Fibroblast of skin of left quadriceps (primary cell): ENCODE data around the gene GDPD5.

Experiments used
- DNase-seq, 2 experiments: peaks; one replicate each; pipeline ENCODE4 v3.0.0-alpha.2; 2013; ENCODE audit warnings: low read depth in 2 of 2

GDPD5 gene

DNA sequence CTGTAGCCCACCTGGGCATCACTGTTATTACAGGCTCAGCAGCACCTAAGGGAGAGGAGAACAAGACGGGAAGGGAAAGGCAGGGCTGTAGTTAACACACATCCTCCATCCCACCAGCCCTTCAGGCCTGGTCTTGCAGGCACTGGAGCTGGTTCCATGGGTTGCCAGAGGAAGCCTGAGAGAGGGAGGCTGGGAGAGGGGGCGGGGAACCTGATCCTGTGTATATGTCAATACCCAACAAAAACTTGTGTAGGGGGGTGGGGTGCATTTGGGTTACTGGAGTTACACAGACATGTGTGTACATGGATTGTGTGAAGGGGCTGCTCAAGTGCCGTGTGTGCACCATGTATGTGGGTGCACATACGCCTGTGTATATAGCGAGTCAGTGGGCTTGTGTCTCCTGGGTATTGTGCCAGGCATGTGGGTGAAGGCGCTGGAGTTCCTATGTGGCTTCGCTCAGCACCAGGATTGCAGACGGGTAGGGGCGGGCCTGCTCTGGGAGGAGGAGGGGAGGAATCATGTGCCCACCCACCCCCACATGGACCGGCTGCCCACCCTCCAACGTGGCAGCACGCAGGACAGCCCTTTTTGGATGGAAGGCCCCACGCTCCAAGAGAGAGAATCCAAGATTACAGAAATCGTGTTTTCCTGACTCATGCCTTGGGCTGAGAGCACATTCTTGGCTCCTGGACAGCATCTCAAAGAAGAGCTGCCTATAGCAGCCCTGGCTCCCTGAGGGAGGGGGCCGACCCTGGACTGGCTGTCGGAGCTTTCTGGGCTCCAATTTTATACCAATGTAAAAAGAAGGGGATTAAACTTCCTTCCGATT lies 32.1 kb upstream of the GDPD5 start:
- peak; percentile 94 for DNase-seq

DNA sequence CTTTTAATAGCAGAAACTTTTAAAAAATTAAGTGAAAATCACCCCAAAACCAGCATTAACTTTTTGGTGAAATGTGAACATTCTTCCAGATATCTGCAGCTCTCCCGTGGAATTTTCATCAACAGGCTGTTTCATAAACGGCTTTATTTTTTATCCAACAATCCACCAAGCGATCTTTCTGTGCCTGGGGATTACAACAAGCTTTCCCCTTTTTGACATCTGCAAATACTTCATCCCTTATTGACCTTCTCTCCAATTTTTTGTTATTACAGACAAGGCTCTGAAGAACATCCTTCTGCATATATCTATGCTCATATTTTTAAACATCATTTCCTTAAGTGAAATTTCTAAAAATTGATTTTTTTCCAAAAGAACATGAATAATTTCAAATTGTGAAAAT lies 30.5 kb upstream of the GDPD5 start:
- DNase-seq = no peak

DNA sequence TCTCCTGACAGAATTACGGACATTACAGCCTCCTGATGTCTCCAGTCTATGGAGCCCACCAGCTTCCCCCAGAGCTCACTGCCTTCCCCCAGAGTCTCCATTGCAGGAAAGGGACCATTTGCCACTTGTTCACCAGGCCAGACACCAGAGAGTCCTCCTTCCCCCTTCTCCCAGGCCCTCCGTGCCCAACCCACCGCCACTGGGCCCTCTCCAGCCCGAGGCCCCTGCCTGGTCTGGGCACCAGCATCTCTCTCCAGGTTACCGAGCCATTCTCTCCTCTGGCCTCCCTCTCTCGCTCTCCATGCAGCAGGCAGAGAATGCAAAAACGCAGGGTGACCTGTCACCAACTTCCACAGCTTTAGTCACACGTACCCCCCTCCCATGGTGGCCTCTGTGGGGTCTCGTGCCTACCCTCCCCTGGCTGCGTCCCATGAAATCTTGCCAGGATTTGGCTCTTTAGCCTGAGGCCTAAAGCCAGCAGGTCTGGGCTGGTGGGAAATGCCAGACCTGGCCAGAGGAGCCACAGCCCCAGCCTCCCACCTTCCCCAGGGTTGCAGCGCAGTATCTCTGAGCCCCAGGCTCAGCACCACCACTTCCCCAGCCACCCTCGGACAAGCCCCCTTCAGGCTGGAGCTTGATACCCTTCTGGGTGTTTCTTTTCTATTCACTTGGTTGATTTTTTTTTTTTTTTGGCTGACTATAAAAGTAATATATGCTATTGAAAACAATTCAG lies 29.5 kb upstream of the GDPD5 start:
- DNase-seq = no peak

DNA sequence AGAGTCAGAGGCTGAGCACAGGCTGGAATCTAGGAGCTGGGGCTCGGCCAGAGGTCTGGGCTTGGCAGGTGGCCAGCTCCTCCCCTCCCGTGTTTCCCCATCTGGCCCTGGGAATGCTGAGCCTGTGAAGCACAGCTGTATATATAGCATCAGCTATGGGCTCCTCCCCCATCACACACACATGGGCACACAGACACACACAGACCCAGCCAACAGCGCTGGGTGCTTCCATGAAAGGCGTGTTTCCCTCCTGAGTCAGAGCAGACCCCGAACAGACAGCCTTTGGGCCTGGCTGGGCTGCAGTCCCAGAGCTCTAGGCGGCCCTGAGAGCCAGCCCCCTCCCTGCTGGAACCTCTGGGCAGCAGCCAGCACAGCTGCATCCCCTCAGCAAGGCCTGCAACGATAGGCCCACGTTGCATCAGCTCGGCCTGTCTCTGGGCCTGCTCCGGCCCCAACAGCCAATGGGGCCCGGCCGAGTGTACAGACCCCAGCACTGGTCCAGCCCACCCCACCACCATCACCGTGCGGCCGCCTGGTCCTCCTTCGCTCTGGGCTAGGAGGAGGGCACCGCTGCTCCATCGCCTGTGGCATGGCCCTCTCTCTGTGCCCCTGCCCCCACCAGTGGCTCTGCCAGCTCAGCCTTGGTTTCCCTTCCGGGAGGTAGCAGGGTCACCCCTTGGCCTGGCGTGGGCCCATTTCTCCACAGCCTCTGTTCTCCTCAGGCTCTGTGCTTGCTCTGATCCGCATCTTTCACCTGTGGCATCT lies 28.7 kb upstream of the GDPD5 start:
- peak; percentile 100 for DNase-seq

DNA sequence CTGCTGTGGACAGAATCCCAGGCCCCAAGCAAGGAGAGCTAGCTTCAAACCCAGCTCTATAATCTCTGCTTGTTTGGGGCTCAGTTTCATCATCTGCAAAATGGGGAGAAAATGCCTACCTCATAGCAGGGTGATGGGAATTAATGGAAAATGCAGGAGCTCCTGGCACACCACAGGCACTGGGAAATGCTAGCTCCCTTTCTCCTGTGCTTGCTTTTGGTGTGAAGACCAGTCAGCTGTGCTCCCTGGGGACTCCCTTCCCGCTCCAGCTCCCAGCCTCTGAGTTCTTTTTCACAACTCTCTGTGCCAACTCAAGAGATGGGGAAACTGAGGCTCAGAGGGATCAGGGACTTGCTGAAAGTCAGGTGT lies 28.1 kb upstream of the GDPD5 start:
- no peak for DNase-seq

DNA sequence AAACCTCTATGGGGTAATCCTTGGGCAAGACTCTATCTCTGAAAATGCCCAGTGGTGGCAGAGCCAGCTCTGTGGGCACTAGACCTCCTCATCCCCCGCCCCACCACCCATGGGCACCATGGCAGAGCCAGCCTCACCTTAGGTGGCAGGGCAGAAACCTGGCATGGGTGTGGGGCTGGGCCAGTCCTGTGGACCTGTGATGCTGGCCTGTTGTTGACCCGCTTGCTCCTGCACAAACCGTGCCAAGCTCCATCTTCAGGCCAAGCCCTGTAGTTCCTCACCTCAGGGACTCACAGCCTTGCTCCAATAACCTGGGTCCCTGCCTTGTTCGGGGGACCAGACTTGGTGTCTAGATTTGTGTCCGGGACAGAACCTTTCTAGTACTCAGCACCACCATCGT lies 27.4 kb upstream of the GDPD5 start:
- no peak for DNase-seq

DNA sequence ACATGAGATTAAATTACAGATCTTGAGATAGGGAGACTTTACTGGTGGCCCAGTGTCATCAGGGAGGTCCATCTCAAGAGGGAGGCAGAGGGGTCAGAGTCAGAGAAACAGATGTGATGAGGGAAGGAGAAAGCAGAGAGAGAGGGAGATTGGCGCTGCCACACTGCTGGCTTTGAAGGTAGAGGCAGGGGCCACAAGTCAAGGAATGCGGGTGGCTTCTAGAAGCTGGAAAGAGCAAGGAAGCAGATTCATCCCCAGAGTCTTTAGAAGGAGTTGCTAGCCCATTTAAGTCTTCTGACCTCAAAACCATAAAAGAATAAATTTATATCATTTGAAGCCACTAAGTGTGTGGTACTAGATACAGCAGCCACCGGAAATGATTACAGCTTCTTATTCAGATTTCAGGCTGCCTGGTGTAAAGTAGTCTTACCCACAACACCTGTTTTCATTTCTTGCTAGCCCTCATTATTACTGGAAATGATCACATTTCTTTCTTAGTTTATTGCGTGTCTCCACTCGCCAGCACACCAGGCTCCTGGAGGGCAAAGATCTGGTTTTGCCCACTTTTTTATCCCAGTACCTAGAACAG lies 23.7 kb upstream of the GDPD5 start:
- DNase-seq = no peak

DNA sequence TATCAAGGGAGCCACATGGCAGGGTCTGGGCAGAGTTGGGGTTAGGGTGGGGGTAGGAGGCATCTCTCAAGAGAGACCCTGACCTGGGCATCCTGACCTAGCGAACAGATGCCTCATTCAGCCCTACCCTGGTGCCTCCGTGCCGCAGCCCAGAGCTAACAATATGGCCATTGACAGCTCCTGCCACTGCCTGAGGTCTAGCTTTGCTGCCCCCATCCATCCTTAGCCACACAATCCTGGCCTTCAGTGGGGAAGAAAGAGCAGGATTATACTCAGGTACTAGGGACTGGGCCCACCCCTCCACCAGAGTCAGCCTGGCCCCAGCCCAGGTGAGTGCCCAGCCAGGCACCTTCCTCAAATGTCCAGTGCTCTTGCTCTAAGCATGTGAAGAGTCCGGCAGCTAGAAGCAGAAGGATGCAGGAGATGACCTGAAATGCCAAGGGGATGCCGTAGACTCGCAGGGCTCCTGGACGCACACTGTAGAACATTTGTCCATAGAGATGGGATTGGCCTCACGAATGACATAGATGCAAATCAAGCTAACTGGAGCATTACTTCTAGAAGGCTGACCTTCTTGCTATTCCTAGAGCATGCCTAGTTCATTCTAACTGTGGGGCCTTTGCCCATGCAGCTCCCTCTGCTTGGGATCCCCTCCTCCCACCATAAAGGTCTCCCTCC lies 23.0 kb upstream of the GDPD5 start:
- no peak for DNase-seq

DNA sequence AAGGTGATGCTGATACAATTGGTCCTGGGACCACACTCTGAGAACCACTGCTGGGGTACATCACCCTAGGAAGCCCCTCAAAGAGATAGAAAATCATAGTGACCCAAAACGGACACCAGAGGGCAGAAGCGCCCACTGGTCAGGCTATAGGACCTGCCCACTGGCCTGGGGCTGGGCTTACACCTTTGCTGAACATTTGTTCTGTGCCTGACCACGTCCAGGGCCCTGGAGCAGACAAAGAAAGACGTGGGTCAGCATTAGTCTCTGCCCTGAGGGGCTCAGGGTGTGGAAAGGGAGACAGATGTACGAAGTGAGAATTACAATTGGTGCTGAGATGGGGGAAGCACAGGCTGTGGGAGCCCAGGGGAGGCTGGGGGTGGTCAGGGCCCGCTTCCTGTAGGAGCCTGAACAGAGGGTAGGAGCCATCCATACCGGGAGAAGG lies 21.9 kb upstream of the GDPD5 start:
- DNase-seq = peak in 1 of 2 experiments; percentile 29

DNA sequence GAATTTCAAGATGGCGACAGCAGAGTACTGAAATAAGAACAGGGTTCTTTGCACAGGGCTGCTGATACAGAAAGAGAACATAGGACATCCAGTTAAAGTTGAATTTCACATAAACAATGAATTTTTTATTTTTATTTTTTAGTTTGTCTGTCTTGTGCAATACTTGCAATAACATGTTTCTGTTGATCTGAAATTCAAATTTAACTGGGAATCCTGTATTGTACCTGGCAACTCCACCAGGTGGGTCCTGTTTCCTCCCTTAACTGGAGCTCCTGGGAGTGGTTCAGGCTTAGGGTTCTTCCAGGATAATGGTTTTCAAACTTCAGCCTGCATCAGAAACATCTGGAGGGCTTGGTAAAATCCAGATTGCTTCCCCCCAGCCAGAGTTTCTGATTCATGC lies 21.4 kb upstream of the GDPD5 start:
- DNase-seq = no peak

DNA sequence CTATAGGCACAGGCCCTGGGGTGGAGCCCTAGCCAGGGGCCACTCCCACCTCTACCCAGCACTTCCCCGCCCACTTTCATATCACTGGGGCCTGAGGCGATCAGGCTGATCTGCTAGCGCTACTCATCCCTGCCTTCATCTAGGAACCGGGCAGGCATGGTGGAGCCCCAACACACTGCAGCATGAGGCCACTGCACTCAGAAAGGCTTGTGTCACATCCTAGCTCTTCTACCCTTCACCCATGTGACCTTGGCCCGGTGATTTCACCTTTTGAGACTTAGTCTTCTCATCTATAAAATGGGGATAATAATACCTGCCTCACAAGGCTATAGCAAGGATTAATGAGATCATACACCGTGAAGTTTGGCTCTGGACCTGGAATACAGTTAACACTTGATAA lies 18.1 kb upstream of the GDPD5 start:
- DNase-seq = no peak

DNA sequence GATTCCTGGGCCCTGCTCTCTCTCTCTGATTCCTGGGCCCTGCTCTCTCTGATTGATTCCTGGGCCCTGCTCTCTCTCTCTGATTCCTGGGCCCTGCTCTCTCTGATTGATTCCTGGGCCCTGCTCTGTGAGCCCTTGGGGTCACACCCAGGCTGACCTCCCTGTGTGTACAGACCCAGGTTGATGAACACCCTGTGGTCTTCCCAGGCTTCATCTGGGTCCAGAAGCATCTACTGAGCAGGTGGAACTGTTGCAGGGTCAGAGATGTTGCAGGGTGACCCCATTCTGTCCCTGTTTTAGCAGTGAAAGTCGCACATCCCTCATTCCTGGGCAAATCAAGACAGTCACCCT lies 16.3 kb upstream of the GDPD5 start:
- DNase-seq = no peak

DNA sequence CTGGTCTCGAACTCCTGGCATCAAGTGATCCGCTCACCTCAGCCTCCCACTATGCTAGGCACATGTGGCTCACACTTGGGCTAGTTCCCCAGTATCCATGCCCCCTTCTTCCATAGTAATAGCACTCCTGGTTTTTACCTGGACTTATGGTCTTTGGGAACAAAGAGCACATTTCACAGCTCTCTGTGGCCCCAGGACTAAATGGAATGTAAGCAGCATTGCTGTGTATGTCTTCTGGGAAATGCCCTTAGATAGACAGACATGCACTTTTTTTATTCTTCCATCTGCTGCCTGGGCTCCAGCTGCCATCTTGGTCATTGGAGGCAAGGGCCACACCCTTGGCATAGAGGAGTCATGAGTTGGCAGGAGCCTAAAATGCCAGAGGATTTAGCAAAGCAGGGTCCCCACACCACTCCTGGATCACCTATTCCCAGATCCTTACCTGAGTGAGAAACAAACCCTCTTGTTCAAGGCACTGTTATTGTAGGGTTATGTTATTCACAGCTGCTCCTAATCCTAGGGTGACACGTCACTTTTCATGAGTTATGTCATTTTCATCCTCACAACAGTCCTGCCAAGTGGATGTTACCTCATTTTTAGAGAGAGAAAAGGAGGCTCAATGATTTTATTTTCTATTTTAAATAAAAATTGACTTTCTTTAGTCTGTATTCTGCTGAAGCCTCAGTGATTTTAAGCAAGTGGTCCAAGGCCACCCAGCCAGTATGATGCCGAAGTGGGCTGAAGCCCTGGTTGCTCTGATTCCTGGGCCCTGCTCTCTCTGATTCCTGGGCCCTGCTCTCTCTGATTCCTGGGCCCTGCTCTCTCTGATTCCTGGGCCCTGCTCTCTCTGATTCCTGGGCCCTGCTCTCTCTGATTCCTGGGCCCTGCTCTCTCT lies 15.7 kb upstream of the GDPD5 start:
- DNase-seq = no peak

DNA sequence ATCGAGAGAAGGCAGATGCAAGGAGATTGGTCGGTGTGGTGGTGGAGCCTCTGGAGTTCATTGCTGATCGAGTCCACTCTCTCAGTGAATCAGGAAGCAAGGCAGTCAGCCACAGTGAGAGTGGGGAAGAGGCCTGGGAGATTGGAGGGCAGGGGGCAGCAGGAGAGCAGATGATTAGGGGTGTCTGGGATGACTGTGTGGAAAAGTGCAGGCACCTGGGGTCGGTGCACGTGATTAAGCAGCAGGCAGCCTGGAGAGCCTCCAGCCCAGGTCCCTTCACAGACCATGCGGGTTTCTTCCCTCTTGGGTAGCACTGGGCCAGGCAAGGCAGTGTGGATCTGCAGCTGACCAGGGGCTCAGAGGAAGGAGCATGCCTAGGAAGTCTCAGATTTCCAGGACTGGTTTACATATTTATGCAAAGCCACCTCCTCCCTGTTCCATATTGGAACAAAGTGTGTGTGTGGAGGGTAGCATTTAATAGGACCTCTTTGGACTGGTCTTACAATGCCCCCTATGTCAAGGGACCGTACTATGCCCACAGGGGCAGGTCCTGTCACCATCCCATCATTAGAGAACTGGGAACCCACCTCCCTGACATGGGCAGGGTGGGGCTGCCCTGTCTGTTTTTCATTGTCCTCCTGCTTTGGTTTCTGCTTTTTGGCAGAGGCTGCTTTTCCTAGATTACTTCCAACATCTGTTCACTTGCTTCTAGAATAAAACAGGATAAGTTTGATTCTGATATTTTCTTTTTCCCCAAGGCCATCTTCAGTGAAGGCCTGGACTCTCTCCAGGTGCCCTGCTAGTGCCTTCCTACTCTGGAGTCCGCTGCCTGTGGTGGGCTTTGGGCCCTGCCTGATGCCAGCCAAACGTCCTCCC lies 14.0 kb upstream of the GDPD5 start:
- DNase-seq = no peak

DNA sequence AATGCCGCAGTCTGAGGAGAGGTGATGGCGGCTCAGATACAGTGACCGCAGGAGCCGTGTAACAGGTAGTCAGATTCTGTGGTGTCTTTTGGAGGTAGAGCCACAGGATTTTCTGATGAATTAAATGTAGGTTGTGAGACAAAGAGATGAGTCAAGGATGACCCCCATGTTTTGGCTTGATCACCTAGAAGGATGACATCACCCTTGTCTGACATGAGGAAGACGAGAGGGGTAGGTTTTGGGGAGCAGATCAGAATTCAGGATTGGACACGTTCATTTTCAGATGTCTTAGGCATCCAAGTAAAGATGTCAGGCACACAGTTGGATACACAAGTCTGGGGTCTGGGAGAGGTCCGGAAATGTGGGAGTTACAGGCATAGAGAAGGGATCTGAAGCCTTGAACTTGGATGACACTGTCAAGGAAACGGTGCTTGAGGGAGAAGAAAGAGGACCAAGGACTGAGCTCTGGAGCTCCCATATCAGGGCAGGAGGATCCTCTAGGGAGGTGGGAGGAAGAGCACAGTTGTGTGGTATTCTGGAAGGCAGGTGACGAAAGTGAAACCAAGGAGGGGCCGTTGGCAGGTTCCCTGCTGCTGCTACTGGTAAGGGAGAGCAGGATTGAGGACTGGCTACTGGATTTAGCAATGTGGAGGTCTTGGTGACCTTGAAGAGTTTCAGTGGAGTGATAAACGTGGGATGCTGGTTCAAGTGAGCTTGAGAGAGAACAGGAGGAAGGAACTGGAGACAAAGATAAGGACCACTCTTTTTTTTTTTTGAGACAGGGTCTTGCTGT lies 12.6 kb upstream of the GDPD5 start:
- no peak for DNase-seq

DNA sequence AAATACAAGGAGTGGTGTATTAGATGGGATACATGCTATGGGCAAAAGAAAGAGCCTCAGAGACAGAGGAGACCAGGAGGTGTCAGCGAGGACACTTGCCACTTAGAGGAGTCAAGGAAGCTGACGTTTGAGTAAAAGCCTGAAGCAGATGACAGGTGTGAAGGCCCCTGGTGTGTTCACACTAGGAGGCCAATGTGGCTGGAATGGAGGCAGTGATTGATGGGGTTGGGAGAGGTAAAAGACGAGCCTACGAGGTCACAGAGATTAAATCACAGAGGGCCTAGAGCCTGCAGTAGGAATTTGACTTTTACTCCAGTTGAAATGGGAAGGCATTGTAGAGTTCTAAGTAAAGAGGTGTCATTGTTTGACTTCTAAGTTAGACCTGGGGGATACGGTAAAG lies 12.0 kb upstream of the GDPD5 start:
- no peak for DNase-seq

DNA sequence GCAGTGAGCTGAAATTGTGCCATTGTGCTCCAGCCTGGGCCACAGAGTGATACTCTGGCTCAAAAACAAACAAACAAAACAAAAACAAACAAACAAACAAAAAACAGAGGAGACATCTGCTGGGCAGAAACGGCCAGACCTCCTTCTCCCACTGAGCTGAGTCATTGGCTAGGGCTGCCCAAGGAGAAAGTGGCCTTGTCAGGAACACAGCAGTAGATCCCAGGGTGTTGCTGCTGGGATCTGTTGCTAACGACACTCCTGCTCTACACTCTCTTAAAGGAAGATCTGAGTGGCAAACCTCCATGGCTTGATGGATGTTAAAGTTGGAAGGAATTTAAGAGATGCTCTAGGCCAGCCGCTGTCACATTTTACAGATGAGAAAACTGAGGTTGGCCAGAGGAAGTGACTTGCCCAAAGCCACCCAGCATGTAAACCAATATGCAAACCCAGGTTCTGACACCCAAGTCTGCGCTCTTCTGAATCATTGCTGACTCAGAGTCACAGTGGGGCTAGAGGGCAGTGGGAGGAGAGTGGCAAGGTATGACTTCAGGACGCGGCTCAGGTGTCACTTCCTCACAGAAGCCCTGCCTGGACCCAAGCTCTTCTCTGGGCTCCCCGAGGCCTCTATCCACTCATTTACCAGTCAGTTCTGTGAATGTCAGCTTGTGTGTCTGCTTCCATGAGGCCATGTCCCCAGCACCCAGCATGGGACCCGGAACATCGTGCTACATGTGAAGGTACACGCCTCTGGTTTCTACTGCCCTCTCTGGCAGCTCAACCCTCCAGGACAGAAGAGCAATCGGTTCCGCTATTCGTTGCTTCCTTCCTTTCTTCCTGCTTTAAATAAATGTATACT lies 11.3 kb upstream of the GDPD5 start:
- DNase-seq = no peak

DNA sequence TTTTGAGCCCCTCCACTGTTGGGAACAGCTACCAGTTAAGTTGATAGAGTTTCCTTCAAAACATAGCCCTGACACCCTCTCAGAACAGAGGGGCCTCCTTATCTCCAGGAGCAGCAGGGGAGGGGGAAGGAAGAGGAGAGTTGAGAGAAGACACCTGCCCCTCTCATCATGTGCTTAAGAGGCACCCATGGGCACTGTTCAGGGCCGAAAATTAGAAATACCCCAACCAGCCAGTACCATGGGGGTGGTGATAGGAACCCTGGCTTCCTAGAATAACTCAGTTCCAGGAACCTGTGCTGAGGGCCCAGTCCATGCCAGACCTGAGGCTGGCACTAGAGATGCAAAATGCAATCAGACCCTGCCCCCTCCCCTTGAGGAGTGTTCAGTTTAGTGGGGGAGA lies 9.3 kb upstream of the GDPD5 start:
- DNase-seq = no peak
